HG03103 (cell line): ENCODE results near the gene HIVEP3.

Experiments
- ATAC-seq: cut with Tn5 transposase; IDR thresholded peaks from one replicate; pipeline ENCODE4 v1.9.1; 2021; ENCODE audit warnings: low read depth; ENCODE audit not compliant: unreplicated experiment

The HIVEP3 gene

DNA sequence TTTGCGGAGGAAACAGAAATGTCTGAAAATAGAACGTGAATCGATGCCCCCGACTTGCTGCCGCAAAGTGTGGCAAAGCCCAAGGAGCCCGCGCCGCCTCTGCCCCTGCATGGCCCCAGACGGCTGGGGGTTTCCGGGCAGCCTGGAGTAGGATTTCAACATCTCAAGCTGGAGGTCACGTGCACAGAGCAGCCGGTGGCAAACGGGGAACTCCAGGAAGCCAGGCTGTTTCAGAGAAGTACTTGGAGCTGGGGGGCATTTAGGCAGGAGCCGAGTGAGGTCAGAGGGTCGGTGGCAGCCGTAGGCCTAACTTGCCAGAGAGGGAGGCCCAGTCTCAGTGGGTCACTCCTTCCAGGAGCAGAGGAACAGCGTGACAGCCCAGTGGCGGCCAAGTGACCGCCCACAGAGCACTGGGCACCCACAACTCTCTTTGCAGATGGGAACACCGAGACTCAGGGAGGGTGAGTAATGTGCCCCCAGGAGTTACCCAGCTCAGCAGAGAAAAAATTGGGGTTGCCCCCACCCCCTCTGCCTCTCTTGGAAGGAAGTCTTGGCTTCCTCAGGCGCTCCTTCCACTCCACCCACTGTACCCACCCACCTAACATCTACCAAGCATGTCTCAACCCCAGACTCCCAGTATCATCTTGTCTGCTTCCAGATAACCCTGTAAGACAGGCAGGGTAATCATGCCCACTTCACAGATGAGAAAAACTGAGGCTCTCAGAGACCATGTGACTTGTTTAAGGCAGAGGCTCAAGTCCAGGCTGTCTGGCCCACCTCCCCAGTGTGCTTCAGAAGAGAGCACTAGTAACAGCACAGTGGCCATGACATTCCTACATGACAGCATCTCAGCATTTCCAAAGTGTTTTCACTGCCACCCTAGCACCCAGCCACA, 179.4 kb downstream of the HIVEP3 start:
- ATAC-seq: no peak

- no peak for ATAC-seq
These were observed 180.2 kb downstream of the HIVEP3 start for GRCh38 chr1:41738475-41738874.

DNA sequence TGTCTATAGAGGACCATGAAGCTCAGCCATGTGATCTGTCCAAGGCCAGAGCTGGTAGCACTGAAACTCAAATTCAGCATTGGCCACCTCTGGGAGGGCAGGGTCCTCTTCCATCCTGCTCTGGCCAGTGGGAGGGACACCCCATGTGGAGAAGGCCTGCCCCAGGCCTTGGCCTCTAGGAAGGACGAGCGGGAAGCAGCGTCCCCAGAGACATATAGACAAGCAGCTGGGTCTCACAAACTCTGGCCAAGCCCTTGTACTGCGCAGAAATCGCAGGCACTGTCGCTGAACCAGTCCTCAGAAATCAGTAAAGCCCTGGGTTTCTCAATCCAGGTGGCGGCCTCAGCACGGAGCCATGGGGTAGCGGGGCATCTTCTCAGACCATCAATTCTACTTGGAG, 180.7 kb downstream of the HIVEP3 start:
- ATAC-seq: no peak

DNA sequence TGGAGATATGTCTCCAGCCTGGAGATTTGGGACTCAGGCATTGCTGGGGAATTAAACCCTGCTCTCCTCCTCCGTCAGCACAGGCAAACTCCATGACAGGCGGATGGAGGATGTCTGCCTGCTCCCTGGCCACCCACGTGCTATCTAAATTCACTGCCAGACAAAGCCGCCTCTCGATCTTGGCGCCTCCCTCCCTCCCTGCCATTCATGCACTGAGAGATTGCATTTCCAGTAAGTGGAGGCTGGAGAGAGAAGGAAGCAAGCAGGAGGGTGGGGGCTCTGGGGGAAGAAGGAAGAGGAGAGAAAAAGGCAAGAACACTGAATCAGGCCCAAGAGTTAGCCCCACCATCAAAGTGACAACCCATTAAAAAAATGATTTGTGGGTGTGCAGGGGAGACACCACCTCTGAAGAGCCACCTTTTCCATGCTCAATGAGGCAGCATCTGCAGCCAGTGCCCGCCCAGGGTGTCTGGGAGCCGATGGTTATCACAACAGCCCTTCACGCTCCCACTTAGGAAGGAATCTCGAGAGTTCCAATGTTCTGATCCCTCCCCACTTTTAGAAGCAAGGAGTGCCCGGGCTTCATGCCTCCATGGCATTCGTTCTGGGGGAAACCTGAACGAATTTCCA, 183.0 kb downstream of the HIVEP3 start:
- ATAC-seq: no peak

- ATAC-seq: no peak
These were observed 183.6 kb downstream of the HIVEP3 start for GRCh38 chr1:41735139-41735538.

GRCh38 chr1:41734201-41734970, 184.3 kb downstream of the HIVEP3 start:
- no peak for ATAC-seq

GRCh38 chr1:41733725-41734124, 185.0 kb downstream of the HIVEP3 start:
- ATAC-seq: no peak

DNA sequence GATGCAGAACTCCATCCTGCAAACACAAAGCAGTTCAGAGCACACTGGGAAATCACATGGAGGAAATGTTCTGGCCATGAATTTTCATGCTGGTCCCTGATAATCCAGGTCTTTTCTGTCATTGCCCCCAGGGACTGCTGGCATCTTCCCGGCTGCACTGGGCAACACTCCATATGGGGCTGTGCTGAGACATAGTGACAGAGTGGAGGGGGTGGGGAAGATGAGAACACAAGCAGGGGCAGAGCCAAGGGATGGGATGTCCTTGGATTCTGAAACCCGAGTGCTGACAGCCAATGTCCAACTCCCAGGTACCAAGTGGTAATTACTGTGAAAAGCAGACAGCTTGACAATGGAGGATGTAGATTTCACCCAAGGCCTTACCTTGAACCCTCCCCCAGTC, 185.7 kb downstream of the HIVEP3 start:
- no peak for ATAC-seq

- no peak for ATAC-seq
These were observed 187.1 kb downstream of the HIVEP3 start for GRCh38 chr1:41731516-41732030.

- no peak for ATAC-seq
These were observed 187.9 kb downstream of the HIVEP3 start for GRCh38 chr1:41730806-41731205.

DNA sequence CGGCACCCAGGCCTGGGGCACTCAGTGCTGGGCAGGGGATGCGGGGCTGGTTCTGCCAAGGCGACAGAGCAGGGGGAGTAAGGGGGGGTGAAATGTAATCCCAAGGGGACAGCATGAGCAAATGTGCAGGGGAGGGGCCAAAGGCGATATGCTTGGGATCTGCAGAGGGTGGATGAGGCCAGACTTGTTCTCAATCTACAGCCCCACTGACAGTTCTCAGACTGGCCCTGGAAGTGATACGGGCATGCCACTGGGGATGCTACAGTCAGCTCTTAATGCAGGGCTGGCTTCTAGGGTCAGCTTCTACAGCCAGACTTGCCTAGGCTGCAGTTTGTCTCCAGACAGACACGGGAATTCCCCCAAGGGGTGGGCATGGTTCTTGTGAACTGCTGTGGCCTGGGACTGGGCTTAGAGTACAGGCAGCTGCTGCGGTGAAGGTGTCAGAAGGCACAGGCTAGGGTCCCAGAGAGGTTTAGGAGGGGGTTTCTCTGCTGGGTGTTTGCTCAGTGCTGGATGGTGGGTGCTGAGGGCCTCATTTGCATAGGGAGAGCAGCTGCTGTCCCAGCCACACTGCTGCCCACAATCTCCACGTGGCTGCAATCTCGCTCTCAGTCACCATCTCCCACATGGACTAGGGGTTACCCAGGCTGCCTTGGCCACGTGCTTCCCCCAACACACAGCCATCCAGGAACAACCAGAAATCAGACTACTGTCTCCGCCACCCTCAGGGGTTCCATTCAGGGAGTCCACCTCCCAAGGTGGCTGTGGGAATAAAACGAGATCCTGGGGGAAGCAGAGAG, 190.1 kb downstream of the HIVEP3 start:
- peak; percentile 69 for ATAC-seq

DNA sequence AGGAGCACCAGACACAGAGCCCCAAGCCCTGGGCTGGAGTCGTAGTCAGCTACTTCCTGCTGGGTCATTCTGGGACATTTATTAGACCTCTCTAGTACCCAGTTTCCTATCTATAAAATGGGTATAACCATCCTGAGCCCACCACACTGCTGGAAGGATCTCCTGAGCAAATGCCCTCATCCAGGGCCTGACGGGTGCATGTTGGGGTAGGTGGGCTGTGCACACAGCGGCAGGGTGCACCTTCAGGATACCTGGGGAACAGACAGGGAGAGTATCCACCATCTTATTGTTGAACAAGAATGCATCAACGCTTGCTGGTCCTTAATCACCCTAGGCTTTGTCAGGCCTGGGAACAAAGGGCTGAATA, 191.0 kb downstream of the HIVEP3 start:
- ATAC-seq: no peak

DNA sequence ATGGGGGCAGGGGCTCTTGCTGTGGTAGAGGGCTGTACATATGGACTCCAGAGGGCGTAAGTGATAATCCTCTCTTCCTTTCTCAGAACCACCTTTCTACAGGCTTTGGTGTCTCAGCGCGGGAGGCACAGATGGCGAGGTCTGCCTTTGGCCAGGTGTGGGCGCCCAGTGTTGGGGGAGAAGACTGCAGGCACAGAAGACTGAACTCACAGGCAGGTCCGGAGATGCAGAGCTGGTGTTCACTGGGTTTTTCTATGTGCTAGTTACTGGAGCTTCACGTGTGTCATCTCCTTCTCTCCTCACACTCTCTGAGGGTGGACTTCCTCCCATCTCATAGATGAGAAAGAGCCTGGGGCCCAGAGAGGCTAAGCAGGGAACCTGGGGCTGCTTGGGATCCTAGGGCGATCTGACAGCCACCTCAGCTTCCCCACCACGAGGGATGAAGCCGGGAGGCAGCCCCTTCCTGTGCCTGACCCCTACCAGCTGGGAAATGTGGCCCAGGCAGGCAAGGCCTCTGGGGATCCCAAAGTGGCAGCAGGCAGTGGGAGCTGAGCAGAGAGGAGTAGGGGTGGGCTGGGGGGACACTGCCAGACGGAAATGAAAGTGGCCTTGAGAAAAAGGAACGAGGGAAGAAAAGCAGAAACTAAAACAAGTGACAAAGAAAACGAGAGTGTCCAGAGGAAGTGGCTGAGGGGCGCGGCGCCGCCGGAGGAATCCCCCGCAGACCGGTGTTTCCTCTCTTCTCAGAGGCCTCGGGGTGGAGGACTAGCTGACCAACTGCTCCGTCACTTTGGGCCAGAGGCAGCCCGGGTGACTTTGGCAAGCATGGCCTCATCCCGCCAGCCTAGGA, 191.6 kb downstream of the HIVEP3 start:
- ATAC-seq: no peak

GRCh38 chr1:41726292-41726691, 192.4 kb downstream of the HIVEP3 start:
- no peak for ATAC-seq

GRCh38 chr1:41724926-41725325, 193.8 kb downstream of the HIVEP3 start:
- no peak for ATAC-seq

GRCh38 chr1:41724248-41724647, 194.5 kb downstream of the HIVEP3 start:
- no peak for ATAC-seq

DNA sequence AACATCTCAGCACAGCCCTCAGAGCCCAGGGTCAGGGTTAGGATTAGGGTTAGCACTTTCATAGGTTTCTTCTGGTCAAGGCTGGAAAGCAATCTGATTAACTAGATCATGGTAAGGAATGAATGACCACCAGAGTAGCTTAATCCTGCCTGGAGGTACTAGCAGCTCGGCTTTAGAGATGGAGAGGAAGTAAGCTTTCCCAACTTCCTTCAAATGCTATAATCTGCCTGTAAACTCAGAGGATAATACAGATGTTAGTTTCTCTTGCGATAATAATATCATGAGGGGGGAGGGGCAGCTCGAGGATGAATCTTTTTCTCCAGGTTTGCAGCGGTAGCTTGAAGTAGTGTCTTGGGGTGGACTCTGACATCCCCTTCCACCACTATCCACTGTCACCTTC, 194.9 kb downstream of the HIVEP3 start:
- no peak for ATAC-seq

GRCh38 chr1:41722184-41722583, 196.5 kb downstream of the HIVEP3 start:
- no peak for ATAC-seq

GRCh38 chr1:41720861-41721410, 197.8 kb downstream of the HIVEP3 start:
- no peak for ATAC-seq
